Activated CD4-positive, alpha-beta memory T cell treated with anti-CD3 and anti-CD28 coated beads for 36 hours (primary cell): Measurements from ENCODE around the gene ACP2. TPM values are rescaled to one million over a fixed set of nuclear protein-coding genes. Genes with fewer than 3 reads are reported as not detected.
"Not testable (repeated sequence)": the region's sequence is repeated elsewhere in the genome, so short reads cannot be mapped to it uniquely, and the experiment has no call there.

Source experiments
- CTCF ChIA-PET: fragments of 350-600 bp; sonication (Branson Sonifier 250); formaldehyde crosslinking; loops from one replicate; lab custom pipeline; 2021; ENCODE audit warnings: antibody characterized with exemption, inconsistent platforms; lab: Charles Lee
- POLR2A ChIA-PET: fragments of 350-600 bp; sonication (Branson Sonifier 250); formaldehyde crosslinking; loops from one replicate; lab custom pipeline; 2021; ENCODE audit warnings: antibody characterized with exemption; lab: Charles Lee
- DNase-seq: peaks from one replicate; pipeline ENCODE4 v3.0.0-alpha.2; 2020
- H3K27ac Mint-ChIP-seq: one replicate; pipeline ENCODE4 v1.8.0; 2021; ENCODE audit warnings: mixed read lengths
- H3K27me3 Mint-ChIP-seq: one replicate; pipeline ENCODE4 v1.8.0; 2021; ENCODE audit warnings: mixed read lengths
- H3K36me3 Mint-ChIP-seq: one replicate; pipeline ENCODE4 v1.8.0; 2021; ENCODE audit warnings: mixed read lengths
- H3K4me1 Mint-ChIP-seq: one replicate; pipeline ENCODE4 v1.8.0; 2021; ENCODE audit warnings: low read depth, mixed read lengths
- H3K4me3 Mint-ChIP-seq: one replicate; pipeline ENCODE4 v1.8.0; 2021; ENCODE audit warnings: mild to moderate bottlenecking, mixed read lengths
- H3K9me3 Mint-ChIP-seq: one replicate; pipeline ENCODE4 v1.8.0; 2021; ENCODE audit warnings: mixed read lengths
- intact Hi-C: fragments of 100-400 bp; cut with micrococcal nuclease; formaldehyde crosslinking; loops from one replicate; pipeline ENCODE4 v1.15.1; 2023
- total RNA-seq, 2 experiments: library from RNA; stranded (reverse); gene quantifications; one replicate each; pipeline ENCODE4 v1.2.3, GENCODE V29; 2021

ACP2 gene
- total RNA-seq, 2 experiments from 2014 or later: 10.1 to 12.2 TPM

DNA sequence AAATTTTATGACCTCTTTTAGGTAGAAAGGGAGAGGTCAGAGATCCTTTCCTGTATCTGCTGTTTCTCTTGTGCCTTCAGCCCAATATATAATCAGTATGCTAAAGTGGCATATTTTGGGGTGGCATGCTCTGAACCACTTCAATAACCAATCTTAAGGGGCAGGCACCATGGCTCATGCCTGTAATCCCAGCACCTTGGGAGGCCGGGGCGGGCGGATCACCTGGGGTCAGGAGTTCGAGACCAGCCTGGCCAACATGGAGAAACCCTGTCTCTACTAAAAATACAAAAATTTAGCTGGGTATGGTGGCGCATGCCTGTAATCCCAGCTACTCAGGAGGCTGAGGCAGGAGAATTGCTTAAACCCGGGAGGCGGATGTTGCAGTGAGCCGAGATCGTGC is 50.5 kb downstream of the ACP2 start:
- CTCF ChIA-PET, H3K27ac Mint-ChIP-seq, intact Hi-C loops, H3K4me1 Mint-ChIP-seq, H3K27me3 Mint-ChIP-seq, H3K4me3 Mint-ChIP-seq, H3K36me3 Mint-ChIP-seq, H3K9me3 Mint-ChIP-seq, DNase-seq: not testable (repeated sequence)
- POLR2A ChIA-PET: interaction anchor here (0.6 kb wide), 1 partner anchor 164 kb away, joined by 3 read pairs; no protein-coding TSS in a partner anchor

DNA sequence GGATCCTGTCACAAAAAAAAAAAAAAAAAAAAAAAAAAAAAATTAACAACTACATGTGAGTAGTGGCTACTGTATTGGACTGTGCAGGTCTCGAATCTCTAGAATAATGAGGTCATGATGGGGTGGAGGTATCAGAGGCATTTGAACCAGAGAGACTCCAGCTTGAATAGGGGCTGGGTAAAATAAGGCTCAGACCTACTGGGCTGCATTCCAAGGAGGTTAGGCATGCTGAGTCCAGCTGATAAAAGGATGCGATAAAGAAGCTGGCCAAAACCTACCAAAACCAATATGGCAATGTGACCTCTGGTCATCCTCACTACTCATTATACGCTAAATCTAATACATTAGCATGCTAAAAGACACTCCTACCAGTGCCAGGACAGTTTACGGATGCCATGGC is 56.5 kb downstream of the ACP2 start:
- ChIA-PET CTCF (no interaction called here), POLR2A (no interaction called here)
- Mint-ChIP-seq H3K9me3 (no peaks in the 10 kb centered on the region), H3K4me1 (peaks cover 4% of the 10 kb centered on the region), H3K4me3 (no peak overlapping the region), H3K27me3 (peaks cover 10% of the 10 kb centered on the region), H3K27ac (no peak overlapping the region), H3K36me3 (no peaks in the 10 kb centered on the region)
- intact Hi-C loops: no loop called here
- DNase-seq: no peak

DNA sequence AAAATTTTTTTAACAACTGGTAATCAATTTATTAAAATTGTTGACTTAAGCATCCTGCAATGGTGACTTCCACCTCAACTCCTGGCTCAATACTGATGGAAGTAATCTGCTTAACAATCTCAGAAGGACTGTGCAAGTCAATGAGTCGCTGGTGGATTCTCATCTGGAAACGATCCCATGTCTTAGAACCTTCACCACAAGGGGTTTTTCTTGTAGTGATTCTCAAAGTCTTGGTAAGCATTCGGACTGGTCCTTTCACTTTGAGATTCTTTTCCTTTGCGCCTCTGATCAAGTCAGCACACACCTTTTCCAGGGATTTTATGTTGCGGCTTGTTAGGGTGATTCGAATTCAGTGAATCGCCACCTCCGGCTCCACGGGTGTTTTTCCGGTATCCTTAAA is 57.5 kb downstream of the ACP2 start:
- H3K27ac Mint-ChIP-seq, CTCF ChIA-PET, H3K9me3 Mint-ChIP-seq, H3K4me3 Mint-ChIP-seq, H3K36me3 Mint-ChIP-seq, DNase-seq, intact Hi-C loops, H3K4me1 Mint-ChIP-seq, POLR2A ChIA-PET: not testable (repeated sequence)
- H3K27me3 Mint-ChIP-seq: peaks cover 15% of the 10 kb centered on the region

Other genes with a start within 250 kb of the ACP2 start
- 10 to 100 TPM; 66.5 to 66.6 TPM for gene ARFGAP2, start 71.9 kb downstream of the ACP2 start, total RNA-seq
- gene PACSIN3, start 62.4 kb downstream of the ACP2 start, total RNA-seq: 1 to 10 TPM; 5.3 to 6.0 TPM
- gene DDB2, start 33.8 kb downstream of the ACP2 start, total RNA-seq: 100 to 1,000 TPM; 194 to 198 TPM
- gene NR1H3, start 9.2 kb upstream of the ACP2 start, total RNA-seq: 10 to 100 TPM; 13.0 to 14.0 TPM
- gene MADD, start 21.3 kb upstream of the ACP2 start, total RNA-seq: 10 to 100 TPM; 58.2 to 62.1 TPM
- gene MYBPC3, start 103.9 kb upstream of the ACP2 start, total RNA-seq: not detected
- gene SPI1, start 129.7 kb upstream of the ACP2 start, total RNA-seq: not detected
- gene SLC39A13, start 159.8 kb upstream of the ACP2 start, total RNA-seq: 10 to 100 TPM; 17.7 to 18.0 TPM
- 100 to 1,000 TPM; 143 to 148 TPM for gene PSMC3, start 177.6 kb upstream of the ACP2 start, total RNA-seq
- under 1 TPM in 1 of 2 experiments, not detected in 1; 0.22 TPM for gene RAPSN, start 200.3 kb upstream of the ACP2 start, total RNA-seq